Measurements from ENCODE around the gene TRIM29.

TRIM29 gene

GRCh38 chr11:120170741-120171261 is 32.9 kb upstream of the TRIM29 start:
- no peak for DNase-seq (ENCODE audit: low read depth in 2 of 2)
- no peak for TF ChIP-seq CTCF (IDR thresholded peaks at IDR 0.05; ENCODE audit: low read depth, low read length)
- no peak overlapping the region for H3K4me3 ChIP-seq (replicated peaks in 1 of 2; ENCODE audit: low read depth in 2 of 2, low read length in 2 of 2)

GRCh38 chr11:120169981-120170698 is 32.2 kb upstream of the TRIM29 start:
- no peak for TF ChIP-seq CTCF (IDR thresholded peaks at IDR 0.05; ENCODE audit: low read depth, low read length)
- no peak overlapping the region for H3K4me3 ChIP-seq (replicated peaks in 1 of 2; ENCODE audit: low read depth in 2 of 2, low read length in 2 of 2)
- no peak for DNase-seq (ENCODE audit: low read depth in 2 of 2)

GRCh38 chr11:120168960-120169681 is 31.2 kb upstream of the TRIM29 start:
- peak overlapping the region; percentile 46 to 51 for H3K4me3 ChIP-seq (replicated peaks in 1 of 2; ENCODE audit: low read depth in 2 of 2, low read length in 2 of 2)
- TF ChIP-seq CTCF (IDR thresholded peaks at IDR 0.05; ENCODE audit: low read depth, low read length): peak; percentile 20
- peak; percentile 63 to 69 for DNase-seq (ENCODE audit: low read depth in 2 of 2)

GRCh38 chr11:120168108-120168959 is 30.4 kb upstream of the TRIM29 start:
- DNase-seq (ENCODE audit: low read depth in 2 of 2): no peak
- TF ChIP-seq CTCF (IDR thresholded peaks at IDR 0.05; ENCODE audit: low read depth, low read length): no peak
- peak overlapping the region; percentile 46 to 51 for H3K4me3 ChIP-seq (replicated peaks in 1 of 2; ENCODE audit: low read depth in 2 of 2, low read length in 2 of 2)

GRCh38 chr11:120167659-120168058 is 29.7 kb upstream of the TRIM29 start:
- H3K4me3 ChIP-seq (replicated peaks in 1 of 2; ENCODE audit: low read depth in 2 of 2, low read length in 2 of 2): no peak overlapping the region
- no peak for DNase-seq (ENCODE audit: low read depth in 2 of 2)
- TF ChIP-seq CTCF (IDR thresholded peaks at IDR 0.05; ENCODE audit: low read depth, low read length): no peak

- no peak for TF ChIP-seq CTCF (IDR thresholded peaks at IDR 0.05; ENCODE audit: low read depth, low read length)
- H3K4me3 ChIP-seq (replicated peaks in 1 of 2; ENCODE audit: low read depth in 2 of 2, low read length in 2 of 2): no peak overlapping the region
- DNase-seq (ENCODE audit: low read depth in 2 of 2): no peak
Measured at GRCh38 chr11:120160436-120160835, 22.5 kb upstream of the TRIM29 start.
